HCT116 (cell line): ENCODE data around the gene SLC30A3.

Experiments
- EGR1 ChIP-seq: IDR thresholded peaks from 2 replicates; pipeline ENCODE4 v1.6.1; 2012; ENCODE audit warnings: low read depth
- EZH2 ChIP-seq: fragments of 200-600 bp; sonication (generic); IDR thresholded peaks from 2 replicates; pipeline ENCODE4 v1.6.1; 2017; ENCODE audit warnings: antibody characterized with exemption, mixed run types
- POLR2A ChIP-seq: IDR thresholded peaks from 2 replicates; pipeline ENCODE4 v1.7.0; 2011; ENCODE audit warnings: borderline replicate concordance; ENCODE audit not compliant: insufficient read depth, insufficient read length; ENCODE audit errors: extremely low read depth
- POLR2AphosphoS5 ChIP-seq: IDR thresholded peaks from 2 replicates; pipeline ENCODE4 v1.6.1; 2011; ENCODE audit warnings: mild to moderate bottlenecking, low read depth, low read length, moderate library complexity
- SIN3A ChIP-seq: IDR thresholded peaks from 2 replicates; pipeline ENCODE4 v1.6.1; 2012; ENCODE audit warnings: low read depth
- SP1 ChIP-seq: IDR thresholded peaks from 2 replicates; pipeline ENCODE4 v1.6.1; 2012; ENCODE audit warnings: low read depth
- TF ChIP-seq, protein P1 (sequence below), 3 experiments: fragments of 200-600 bp in 1 of 3; sonication (generic) in 1 of 3; IDR thresholded peaks in 2 of 3; conservative IDR thresholded peaks in 1 of 3; 2 replicates each; pipeline ENCODE4 v1.5.1; 2012 to 2017; ENCODE audit warnings: low read depth in 2 of 3, low read length in 2 of 3, antibody characterized with exemption in 1 of 3, borderline replicate concordance in 1 of 3, control low read depth in 1 of 3, mild to moderate bottlenecking in 1 of 3, mixed read lengths in 1 of 3, mixed run types in 1 of 3, moderate library complexity in 1 of 3; ENCODE audit not compliant: insufficient read depth in 1 of 3

DNA sequence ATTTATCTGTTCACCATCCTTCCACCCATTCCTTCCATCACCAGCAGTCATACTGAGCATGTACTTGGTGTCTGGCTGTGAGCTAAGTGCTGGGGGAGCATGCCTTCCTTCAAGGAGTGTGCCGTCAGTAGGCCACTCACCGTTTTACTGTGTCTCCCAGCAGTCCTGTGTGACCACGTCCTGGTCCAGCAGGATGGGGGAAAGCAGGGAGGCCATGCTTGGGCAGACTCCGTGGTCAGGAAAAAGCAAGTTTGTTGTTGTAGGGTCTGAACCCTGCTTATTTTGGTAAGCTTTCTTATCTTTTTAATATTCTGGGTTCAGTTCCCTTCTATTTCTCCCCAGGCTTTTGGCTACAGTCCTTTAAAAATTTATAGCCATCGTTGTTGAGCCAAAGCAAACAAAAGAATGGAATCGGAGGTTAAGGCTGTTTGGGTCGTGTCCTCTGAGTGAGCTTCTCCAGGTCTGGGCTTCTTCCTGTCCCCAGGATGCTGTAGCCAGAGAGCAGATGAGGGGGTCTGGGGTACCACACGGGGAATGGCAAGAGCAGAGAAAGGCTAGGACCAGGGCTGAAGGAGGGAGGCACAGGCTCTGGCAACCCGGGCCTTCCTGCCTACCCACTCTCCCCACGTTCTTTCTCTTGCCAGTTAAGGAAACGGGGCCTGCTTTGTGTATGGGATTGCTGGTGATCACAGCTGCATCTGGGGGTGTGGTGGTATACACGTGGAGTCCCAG is 13.5 kb downstream of the SLC30A3 start:
- TF ChIP-seq EZH2 (no peak), SIN3A (no peak), SP1 (no peak), EGR1 (no peak), POLR2AphosphoS5 (no peak), POLR2A (no peak)
- TF ChIP-seq, protein P1, sequence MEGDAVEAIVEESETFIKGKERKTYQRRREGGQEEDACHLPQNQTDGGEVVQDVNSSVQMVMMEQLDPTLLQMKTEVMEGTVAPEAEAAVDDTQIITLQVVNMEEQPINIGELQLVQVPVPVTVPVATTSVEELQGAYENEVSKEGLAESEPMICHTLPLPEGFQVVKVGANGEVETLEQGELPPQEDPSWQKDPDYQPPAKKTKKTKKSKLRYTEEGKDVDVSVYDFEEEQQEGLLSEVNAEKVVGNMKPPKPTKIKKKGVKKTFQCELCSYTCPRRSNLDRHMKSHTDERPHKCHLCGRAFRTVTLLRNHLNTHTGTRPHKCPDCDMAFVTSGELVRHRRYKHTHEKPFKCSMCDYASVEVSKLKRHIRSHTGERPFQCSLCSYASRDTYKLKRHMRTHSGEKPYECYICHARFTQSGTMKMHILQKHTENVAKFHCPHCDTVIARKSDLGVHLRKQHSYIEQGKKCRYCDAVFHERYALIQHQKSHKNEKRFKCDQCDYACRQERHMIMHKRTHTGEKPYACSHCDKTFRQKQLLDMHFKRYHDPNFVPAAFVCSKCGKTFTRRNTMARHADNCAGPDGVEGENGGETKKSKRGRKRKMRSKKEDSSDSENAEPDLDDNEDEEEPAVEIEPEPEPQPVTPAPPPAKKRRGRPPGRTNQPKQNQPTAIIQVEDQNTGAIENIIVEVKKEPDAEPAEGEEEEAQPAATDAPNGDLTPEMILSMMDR (IDR thresholded peaks at IDR 0.05 in 2 of 3, conservative IDR thresholded peaks at IDR 0.05 in 1 of 3; ENCODE audit: borderline replicate concordance in 1 of 3, insufficient read depth in 1 of 3, low read depth in 2 of 3, low read length in 2 of 3) = no peak
